Measurements from ENCODE around the gene CHP1.
"Not testable (repeated sequence)": the region's sequence is repeated elsewhere in the genome, so short reads cannot be mapped to it uniquely, and the experiment has no call there.

GRCh38 chr15:41282436-41282835 lies 51.4 kb downstream of the CHP1 start:
- TF ChIP-seq EZH2 (IDR thresholded peaks at IDR 0.05; ENCODE audit: borderline replicate concordance, low read depth, low read length, poor library complexity, severe bottlenecking); CTCF (conservative IDR thresholded peaks at IDR 0.05; ENCODE audit: low read depth, low read length): not testable (repeated sequence)

Data from A673 (cell line).